Keratinocyte (primary cell): Measurements from ENCODE around the gene POLR1H. TPM values are rescaled to one million over a fixed set of nuclear protein-coding genes. Genes with fewer than 3 reads are reported as not detected.
A peak's percentile ranks its signal among the peaks of the same experiment; 100 is the strongest.

Source experiments
- DNase-seq: peaks from one replicate; pipeline ENCODE4 v3.0.0-alpha.2; 2011; ENCODE audit warnings: low read depth, missing footprints, low spot score
- FAIRE-seq: peaks from 2 replicates; lab custom pipeline; 2011; peaks lifted over from hg19 to GRCh38; lab: Jason Lieb, UNC
- H2AFZ ChIP-seq: 2 replicates; pipeline ENCODE4 v1.6.0; 2012; ENCODE audit warnings: low read length, control low read depth, inconsistent platforms; ENCODE audit not compliant: control insufficient read depth
- H3K27ac ChIP-seq: 2 replicates; pipeline ENCODE4 v1.5.1; 2011; ENCODE audit warnings: low read length; ENCODE audit not compliant: control insufficient read depth, insufficient read depth
- H3K27me3 ChIP-seq: 3 replicates; pipeline ENCODE4 v1.6.0; 2011; ENCODE audit warnings: low read length; ENCODE audit not compliant: control insufficient read depth, insufficient read depth; ENCODE audit errors: extremely low read depth
- H3K36me3 ChIP-seq, 2 experiments: 2 replicates in 1 of 2; 3 replicates in 1 of 2; pipeline ENCODE4 v1.5.1; 2011; ENCODE audit warnings: low read length in 2 of 2, mild to moderate bottlenecking in 1 of 2; ENCODE audit not compliant: control insufficient read depth in 2 of 2, insufficient read depth in 2 of 2; ENCODE audit errors: extremely low read depth in 1 of 2
- H3K4me1 ChIP-seq: 3 replicates; pipeline ENCODE4 v1.5.1; 2011; ENCODE audit warnings: low read length; ENCODE audit not compliant: control insufficient read depth, insufficient read depth; ENCODE audit errors: extremely low read depth
- H3K4me2 ChIP-seq: 3 replicates; pipeline ENCODE4 v1.6.0; 2011; ENCODE audit warnings: low read depth, low read length; ENCODE audit not compliant: control insufficient read depth, insufficient read depth; ENCODE audit errors: extremely low read depth
- H3K4me3 ChIP-seq, 3 experiments: fragments of 200-600 bp in 1 of 3; sonication (generic) in 1 of 3; 2 replicates in 2 of 3; 3 replicates in 1 of 3; pipeline ENCODE4 v1.5.1; 2011 to 2016; ENCODE audit warnings: low read length in 3 of 3, mild to moderate bottlenecking in 3 of 3, control low read depth in 2 of 3, inconsistent platforms in 1 of 3, low read depth in 1 of 3, mixed read lengths in 1 of 3, mixed run types in 1 of 3, moderate library complexity in 1 of 3; ENCODE audit not compliant: control insufficient read depth in 2 of 3, insufficient read depth in 2 of 3; ENCODE audit errors: extremely low read depth in 1 of 3
- H3K79me2 ChIP-seq: 2 replicates; pipeline ENCODE4 v1.6.0; 2012; ENCODE audit warnings: low read length; ENCODE audit not compliant: control insufficient read depth, insufficient read depth
- H3K9ac ChIP-seq: 3 replicates; pipeline ENCODE4 v1.6.0; 2011; ENCODE audit warnings: low read length; ENCODE audit not compliant: control insufficient read depth, insufficient read depth; ENCODE audit errors: extremely low read depth
- H3K9me1 ChIP-seq: 3 replicates; pipeline ENCODE4 v1.6.0; 2011; ENCODE audit warnings: low read length; ENCODE audit not compliant: control insufficient read depth, insufficient read depth; ENCODE audit errors: extremely low read depth
- H3K9me3 ChIP-seq: 2 replicates; pipeline ENCODE4 v1.5.1; 2012; ENCODE audit warnings: low read depth, low read length; ENCODE audit not compliant: control insufficient read depth
- H4K20me1 ChIP-seq: 3 replicates; pipeline ENCODE4 v1.6.0; 2011; ENCODE audit warnings: low read length; ENCODE audit not compliant: control insufficient read depth, insufficient read depth; ENCODE audit errors: extremely low read depth
- EZH2 ChIP-seq: IDR thresholded peaks from one replicate; pipeline ENCODE4 v1.6.1; 2012; ENCODE audit warnings: inconsistent platforms, mild to moderate bottlenecking, low read length, moderate library complexity
- dilution Hi-C: fragments of 300-500 bp; cut with MboI; formaldehyde crosslinking; loops from one replicate; pipeline ENCODE4 v1.7.0; 2020; ENCODE audit warnings: low sequenced_read_pairs; ENCODE audit not compliant: extremely low pct_ligation_motif_present
- polyA plus RNA-seq, 5 experiments: library from polyadenylated mRNA; depleted of rRNA in 3 of 5; stranded (reverse) in 3 of 5; stranded (forward) in 1 of 5; unstranded in 1 of 5; fragments of >200 nt; gene quantifications; 1 replicate in 1 of 5; 2 replicates in 3 of 5; 3 replicates in 1 of 5; pipeline versions ENCODE4 v1.2.1 to v1.2.3, GENCODE V29; 2011 to 2012; ENCODE audit warnings: missing spikeins in 2 of 5, low read depth in 1 of 5, low replicate concordance in 1 of 5
- TF ChIP-seq, protein P1 (sequence below), 3 experiments: IDR thresholded peaks in 1 of 3; conservative IDR thresholded peaks in 1 of 3; optimal IDR thresholded peaks in 1 of 3; 2 replicates in 2 of 3; 3 replicates in 1 of 3; pipeline versions ENCODE3 to v1.5.1; 2011; ENCODE audit warnings: low read length in 3 of 3, mild to moderate bottlenecking in 3 of 3, moderate library complexity in 2 of 3, control low read depth in 1 of 3, inconsistent platforms in 1 of 3; ENCODE audit not compliant: insufficient read depth in 2 of 3; ENCODE audit errors: extremely low read depth in 1 of 3

The POLR1H gene
- polyA plus RNA-seq, 1 donor (not counting 4 experiments of a cell fraction or from before 2014, with no cell fraction given): 28.8 TPM

GRCh38 chr6:30066577-30067459, 5.8 kb downstream of the POLR1H start, which contains the start of gene PPP1R11:
Gene PPP1R11, plus strand, starts transcription at chr6:30067198. Its CDS starts 213 bp downstream, at chr6:30067411.
- H3K4me2 ChIP-seq: peak within 1 kb of the TSS; percentile 100
- peak within 1 kb of the TSS; percentile 84 to 98 (median 97) for H3K4me3 ChIP-seq
- DNase-seq (peak; percentile 94), FAIRE-seq (peak; percentile 88)
- peaks cover 21% of the 10 kb centered on the region for H3K4me1 ChIP-seq
- dilution Hi-C loops: no loop called here
- no peaks in the 10 kb centered on the region for H4K20me1 ChIP-seq
- H3K27me3 ChIP-seq: no peaks in the 10 kb centered on the region
- peak within 1 kb of the TSS; percentile 93 for H3K9ac ChIP-seq
- no peaks in the 10 kb centered on the region for H3K9me1 ChIP-seq
- TF ChIP-seq EZH2: no peak
- TF ChIP-seq, protein P1, sequence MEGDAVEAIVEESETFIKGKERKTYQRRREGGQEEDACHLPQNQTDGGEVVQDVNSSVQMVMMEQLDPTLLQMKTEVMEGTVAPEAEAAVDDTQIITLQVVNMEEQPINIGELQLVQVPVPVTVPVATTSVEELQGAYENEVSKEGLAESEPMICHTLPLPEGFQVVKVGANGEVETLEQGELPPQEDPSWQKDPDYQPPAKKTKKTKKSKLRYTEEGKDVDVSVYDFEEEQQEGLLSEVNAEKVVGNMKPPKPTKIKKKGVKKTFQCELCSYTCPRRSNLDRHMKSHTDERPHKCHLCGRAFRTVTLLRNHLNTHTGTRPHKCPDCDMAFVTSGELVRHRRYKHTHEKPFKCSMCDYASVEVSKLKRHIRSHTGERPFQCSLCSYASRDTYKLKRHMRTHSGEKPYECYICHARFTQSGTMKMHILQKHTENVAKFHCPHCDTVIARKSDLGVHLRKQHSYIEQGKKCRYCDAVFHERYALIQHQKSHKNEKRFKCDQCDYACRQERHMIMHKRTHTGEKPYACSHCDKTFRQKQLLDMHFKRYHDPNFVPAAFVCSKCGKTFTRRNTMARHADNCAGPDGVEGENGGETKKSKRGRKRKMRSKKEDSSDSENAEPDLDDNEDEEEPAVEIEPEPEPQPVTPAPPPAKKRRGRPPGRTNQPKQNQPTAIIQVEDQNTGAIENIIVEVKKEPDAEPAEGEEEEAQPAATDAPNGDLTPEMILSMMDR (optimal IDR thresholded peaks at IDR 0.05 in 1 of 3, IDR thresholded peaks at IDR 0.05 in 1 of 3, conservative IDR thresholded peaks at IDR 0.05 in 1 of 3; ENCODE audit: extremely low read depth in 1 of 3, insufficient read depth in 2 of 3, low read length in 3 of 3): no peak
- peak within 1 kb of the TSS; percentile 99 for H2AFZ ChIP-seq
- peaks cover 29% of the 10 kb centered on the region for H3K79me2 ChIP-seq
- no peaks in the 10 kb centered on the region for H3K9me3 ChIP-seq
- peaks cover 6 to 9% of the 10 kb centered on the region in 2 experiments for H3K36me3 ChIP-seq
- peak within 1 kb of the TSS; percentile 95 for H3K27ac ChIP-seq

- H4K20me1 ChIP-seq: no peaks in the 10 kb centered on the region
- H3K9me1 ChIP-seq: no peaks in the 10 kb centered on the region
- peak overlapping the region; percentile 95 for H3K27ac ChIP-seq
- H3K36me3 ChIP-seq: peaks cover 6 to 9% of the 10 kb centered on the region in 2 experiments
- no peaks in the 10 kb centered on the region for H3K27me3 ChIP-seq
- peak overlapping the region; percentile 84 to 98 (median 97) for H3K4me3 ChIP-seq
- peaks cover 24% of the 10 kb centered on the region for H3K79me2 ChIP-seq
- no peak for FAIRE-seq
- H2AFZ ChIP-seq: peak overlapping the region; percentile 99
- H3K9ac ChIP-seq: peak overlapping the region; percentile 93
- TF ChIP-seq EZH2: no peak
- TF ChIP-seq, protein P1 (optimal IDR thresholded peaks at IDR 0.05 in 1 of 3, IDR thresholded peaks at IDR 0.05 in 1 of 3, conservative IDR thresholded peaks at IDR 0.05 in 1 of 3; ENCODE audit: extremely low read depth in 1 of 3, insufficient read depth in 2 of 3, low read length in 3 of 3): no peak
- dilution Hi-C loops: no loop called here
- H3K9me3 ChIP-seq: no peaks in the 10 kb centered on the region
- peak overlapping the region; percentile 100 for H3K4me2 ChIP-seq
- DNase-seq: no peak
- H3K4me1 ChIP-seq: peaks cover 21% of the 10 kb centered on the region
These were observed 6.5 kb downstream of the POLR1H start for GRCh38 chr6:30067460-30068139.
